ENCODE measurements around the gene HACD2. TPM values are rescaled to one million over a fixed set of nuclear protein-coding genes. Genes with fewer than 3 reads are reported as not detected.

The HACD2 gene
- polyA plus RNA-seq, 1 of the 3 experiments (the other 2 are of a cell fraction) = 13.8 TPM

GRCh38 chr3:123479891-123480290, 105.0 kb downstream of the HACD2 start (continued):
- TF ChIP-seq REST (IDR thresholded peaks at IDR 0.05; ENCODE audit: low read depth, low read length) = no peak
- TF ChIP-seq EZH2phosphoT487 (IDR thresholded peaks at IDR 0.05; ENCODE audit: borderline replicate concordance, low read depth) = no peak
- TF ChIP-seq TAF1 (IDR thresholded peaks at IDR 0.05; ENCODE audit: borderline replicate concordance, low read depth, low read length) = no peak
- no peak for TF ChIP-seq SIN3A (IDR thresholded peaks at IDR 0.05; ENCODE audit: borderline replicate concordance, low read depth, low read length)
- TF ChIP-seq YY1 (IDR thresholded peaks at IDR 0.05; ENCODE audit: low read depth) = no peak
- TF ChIP-seq FOSL2 (IDR thresholded peaks at IDR 0.05; ENCODE audit: borderline replicate concordance, low read depth) = no peak
- no peak for TF ChIP-seq FOXJ3 (CRISPR knock-in tag; IDR thresholded peaks at IDR 0.05)
- no peak for TF ChIP-seq POLR2AphosphoS5 (IDR thresholded peaks at IDR 0.05; ENCODE audit: low read depth, low read length)
- TF ChIP-seq ELF1 (IDR thresholded peaks at IDR 0.05) = no peak
- no peak for TF ChIP-seq RCOR1 (IDR thresholded peaks at IDR 0.05; ENCODE audit: low read length)
- TF ChIP-seq CHD2 (IDR thresholded peaks at IDR 0.05; ENCODE audit: low read length, partially characterized antibody) = no peak
- TF ChIP-seq ZBTB33 (IDR thresholded peaks at IDR 0.05; ENCODE audit: borderline replicate concordance, low read depth) = no peak
- TF ChIP-seq GATA2 (CRISPR knock-in tag; IDR thresholded peaks at IDR 0.05) = no peak

- no peaks in the 10 kb centered on the region for H3K4me1 ChIP-seq (ENCODE audit: control insufficient read depth in 1 of 2, insufficient read depth in 2 of 2, low read depth in 1 of 2, low read length in 1 of 2)
- peaks cover 39% of the 10 kb centered on the region for H3K27me3 ChIP-seq (ENCODE audit: insufficient read depth)
- 17% methylated on average over 1 of the region's 2 CpGs for WGBS (ENCODE audit: low lambda C conversion rate)
- no peak overlapping the region for H2AFZ ChIP-seq (ENCODE audit: low read depth)
- no peak overlapping the region for H3K4me3 ChIP-seq (ENCODE audit: low read depth in 2 of 2, low read length in 1 of 2)
- ChIA-PET CTCF (interaction anchor here (2.1 kb wide), 1 partner anchor 11 kb away, joined by 8 read pairs; no protein-coding TSS in a partner anchor), POLR2A (no interaction called here)
- H3K4me2 ChIP-seq = no peak overlapping the region
- no peaks in the 10 kb centered on the region for H3K9me3 ChIP-seq
- H3K9ac ChIP-seq = no peak overlapping the region
- no peaks in the 10 kb centered on the region for H3K9me2 ChIP-seq
- no peak for DNase-seq
- H3F3A ChIP-seq (replicated peaks; ENCODE audit: insufficient read depth) = no peaks in the 10 kb centered on the region
- H3K36me3 ChIP-seq (replicated peaks in 1 of 2; ENCODE audit: control insufficient read depth in 1 of 2, insufficient read depth in 2 of 2, low read length in 1 of 2) = no peaks in the 10 kb centered on the region
- H4K20me1 ChIP-seq (ENCODE audit: insufficient read depth) = no peaks in the 10 kb centered on the region
- no peaks in the 10 kb centered on the region for H3K79me2 ChIP-seq (ENCODE audit: insufficient read depth)
- no peak overlapping the region for H3K27ac ChIP-seq (ENCODE audit: low read depth in 2 of 2, low read length in 1 of 2)
- TF ChIP-seq RXRA (IDR thresholded peaks at IDR 0.05; ENCODE audit: borderline replicate concordance, low read depth) (no peak), CTCF (IDR thresholded peaks at IDR 0.05) (no peak), GABPA (IDR thresholded peaks at IDR 0.05; ENCODE audit: low read depth) (no peak), GATA2 (CRISPR knock-in tag; IDR thresholded peaks at IDR 0.05) (no peak), SIN3A (IDR thresholded peaks at IDR 0.05; ENCODE audit: borderline replicate concordance, low read depth, low read length) (no peak), IRF3 (IDR thresholded peaks at IDR 0.05; ENCODE audit: low read depth, low read length) (no peak), FOXM1 (IDR thresholded peaks at IDR 0.05; ENCODE audit: low read depth) (no peak), RAD21 (IDR thresholded peaks at IDR 0.05; ENCODE audit: low read length) (no peak), MXI1 (IDR thresholded peaks at IDR 0.05; ENCODE audit: low read depth, low read length) (no peak), EP300 (IDR thresholded peaks at IDR 0.05; ENCODE audit: borderline replicate concordance in 1 of 2, low read depth in 1 of 2, low read length in 1 of 2) (no peak), TCF12 (IDR thresholded peaks at IDR 0.05) (no peak), EZH2phosphoT487 (IDR thresholded peaks at IDR 0.05; ENCODE audit: borderline replicate concordance, low read depth) (no peak), CHD2 (IDR thresholded peaks at IDR 0.05; ENCODE audit: low read length, partially characterized antibody) (no peak), FOSL2 (IDR thresholded peaks at IDR 0.05; ENCODE audit: borderline replicate concordance, low read depth) (no peak)
- TF ChIP-seq, protein P1, sequence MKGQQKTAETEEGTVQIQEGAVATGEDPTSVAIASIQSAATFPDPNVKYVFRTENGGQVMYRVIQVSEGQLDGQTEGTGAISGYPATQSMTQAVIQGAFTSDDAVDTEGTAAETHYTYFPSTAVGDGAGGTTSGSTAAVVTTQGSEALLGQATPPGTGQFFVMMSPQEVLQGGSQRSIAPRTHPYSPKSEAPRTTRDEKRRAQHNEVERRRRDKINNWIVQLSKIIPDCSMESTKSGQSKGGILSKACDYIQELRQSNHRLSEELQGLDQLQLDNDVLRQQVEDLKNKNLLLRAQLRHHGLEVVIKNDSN (IDR thresholded peaks at IDR 0.05; ENCODE audit: borderline replicate concordance, low read depth) = no peak
These were observed 106.5 kb downstream of the HACD2 start for GRCh38 chr3:123478314-123478713.

All from SK-N-SH (cell line).